Testis (tissue), 3 donors: ENCODE results near the gene KCNH5. TPM values are rescaled to one million over a fixed set of nuclear protein-coding genes. Genes with fewer than 3 reads are reported as not detected.
"Not testable (repeated sequence)": the region's sequence is repeated elsewhere in the genome, so short reads cannot be mapped to it uniquely, and the experiment has no call there.

Source experiments
- DNase-seq: peaks from one replicate; pipeline ENCODE4 v3.0.0-alpha.2; 2019
- H3K27ac ChIP-seq, 2 donors: fragments of 200-600 bp; sonication (generic); one replicate each; pipeline ENCODE4 v1.5.1; 2019
- H3K27me3 ChIP-seq: fragments of 200-600 bp; sonication (generic); one replicate; pipeline ENCODE4 v1.5.1; 2019
- H3K36me3 ChIP-seq: fragments of 200-600 bp; sonication (generic); one replicate; pipeline ENCODE4 v1.5.1; 2017; ENCODE audit warnings: low read depth; ENCODE audit errors: missing control alignments
- H3K4me1 ChIP-seq: fragments of 200-600 bp; sonication (generic); one replicate; pipeline ENCODE4 v1.5.1; 2019
- H3K4me3 ChIP-seq, 2 donors: fragments of 200-600 bp; sonication (generic); one replicate each; pipeline ENCODE4 v1.5.1; 2017 to 2019
- H3K9me3 ChIP-seq: fragments of 200-600 bp; sonication (generic); one replicate; pipeline ENCODE4 v1.5.1; 2017
- POLR2A ChIP-seq: fragments of 450-650 bp; IDR thresholded peaks from one replicate; pipeline ENCODE4 v1.6.1; 2017; ENCODE audit warnings: antibody characterized with exemption, mild to moderate bottlenecking, moderate library complexity
- WGBS, 2 donors: methylation state at CpG; one replicate each; pipeline ENCODE4 v1.1.5; 2018; 5-methylcytosine and 5-hydroxymethylcytosine counted together
- intact Hi-C: fragments of 100-400 bp; cut with DNase I; formaldehyde crosslinking; loops from one replicate; pipeline ENCODE4 v1.15.1; 2023; ENCODE audit warnings: low total_unique reads
- polyA plus RNA-seq: library from polyadenylated mRNA; stranded (reverse); fragments of 350-450 nt; fragmentation: Illumina TruSeq; extraction: RNeasy Lipid Tissue Mini Kit (QIAGEN cat#74804); gene quantifications from one replicate; pipeline ENCODE4 v1.2.3, GENCODE V29; 2014; ENCODE audit warnings: low read depth, low replicate concordance; ENCODE audit not compliant: insufficient read depth
- total RNA-seq, 2 donors: library from RNA; depleted of rRNA; stranded (reverse); fragments of >200 nt; gene quantifications; one replicate each; pipeline ENCODE4 v1.2.3, GENCODE V29; 2016
- TF ChIP-seq, protein P1 (sequence below), 3 experiments: fragments of 450-650 bp in 2 of 3; fragments of 200-600 bp in 1 of 3; sonication (generic) in 1 of 3; IDR thresholded peaks; one replicate each; pipeline ENCODE4 v1.5.1; 2016 to 2019; ENCODE audit warnings: antibody characterized with exemption in 3 of 3, mild to moderate bottlenecking in 2 of 3, moderate library complexity in 1 of 3

Gene KCNH5
- total and polyA plus RNA-seq, 3 donors from 2014 or later, result 0.53 to 1.7 (median 0.93) TPM

- Histone ChIP-seq H3K27me3 (no peaks in the 10 kb centered on the region), H3K9me3 (no peaks in the 10 kb centered on the region), H3K36me3 (no peaks in the 10 kb centered on the region), H3K4me1 (no peaks in the 10 kb centered on the region), H3K4me3 (no peak overlapping the region), H3K27ac (no peak overlapping the region)
- TF ChIP-seq, protein P1, sequence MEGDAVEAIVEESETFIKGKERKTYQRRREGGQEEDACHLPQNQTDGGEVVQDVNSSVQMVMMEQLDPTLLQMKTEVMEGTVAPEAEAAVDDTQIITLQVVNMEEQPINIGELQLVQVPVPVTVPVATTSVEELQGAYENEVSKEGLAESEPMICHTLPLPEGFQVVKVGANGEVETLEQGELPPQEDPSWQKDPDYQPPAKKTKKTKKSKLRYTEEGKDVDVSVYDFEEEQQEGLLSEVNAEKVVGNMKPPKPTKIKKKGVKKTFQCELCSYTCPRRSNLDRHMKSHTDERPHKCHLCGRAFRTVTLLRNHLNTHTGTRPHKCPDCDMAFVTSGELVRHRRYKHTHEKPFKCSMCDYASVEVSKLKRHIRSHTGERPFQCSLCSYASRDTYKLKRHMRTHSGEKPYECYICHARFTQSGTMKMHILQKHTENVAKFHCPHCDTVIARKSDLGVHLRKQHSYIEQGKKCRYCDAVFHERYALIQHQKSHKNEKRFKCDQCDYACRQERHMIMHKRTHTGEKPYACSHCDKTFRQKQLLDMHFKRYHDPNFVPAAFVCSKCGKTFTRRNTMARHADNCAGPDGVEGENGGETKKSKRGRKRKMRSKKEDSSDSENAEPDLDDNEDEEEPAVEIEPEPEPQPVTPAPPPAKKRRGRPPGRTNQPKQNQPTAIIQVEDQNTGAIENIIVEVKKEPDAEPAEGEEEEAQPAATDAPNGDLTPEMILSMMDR (IDR thresholded peaks at IDR 0.05), result no peak
- no peak for TF ChIP-seq POLR2A
- no peak for DNase-seq
- intact Hi-C loops, result no loop called here
- WGBS, 2 donors, result 92 to 97% methylated on average over 3 of the region's 3 CpGs
Observed at GRCh38 chr14:62796431-62796830, 248.8 kb downstream of the KCNH5 start.

- Histone ChIP-seq H3K27me3 (no peaks in the 10 kb centered on the region), H3K4me1 (no peaks in the 10 kb centered on the region), H3K27ac (no peak overlapping the region), H3K4me3 (no peak overlapping the region), H3K36me3 (no peaks in the 10 kb centered on the region), H3K9me3 (no peaks in the 10 kb centered on the region)
- 88 to 90% methylated on average over 5 of the region's 5 CpGs for WGBS, 2 donors
- no peak for DNase-seq
- TF ChIP-seq, protein P1 (IDR thresholded peaks at IDR 0.05), result no peak
- no peak for TF ChIP-seq POLR2A
- intact Hi-C loops, result no loop called here
Observed at GRCh38 chr14:62792578-62792977, 252.7 kb downstream of the KCNH5 start.

DNA sequence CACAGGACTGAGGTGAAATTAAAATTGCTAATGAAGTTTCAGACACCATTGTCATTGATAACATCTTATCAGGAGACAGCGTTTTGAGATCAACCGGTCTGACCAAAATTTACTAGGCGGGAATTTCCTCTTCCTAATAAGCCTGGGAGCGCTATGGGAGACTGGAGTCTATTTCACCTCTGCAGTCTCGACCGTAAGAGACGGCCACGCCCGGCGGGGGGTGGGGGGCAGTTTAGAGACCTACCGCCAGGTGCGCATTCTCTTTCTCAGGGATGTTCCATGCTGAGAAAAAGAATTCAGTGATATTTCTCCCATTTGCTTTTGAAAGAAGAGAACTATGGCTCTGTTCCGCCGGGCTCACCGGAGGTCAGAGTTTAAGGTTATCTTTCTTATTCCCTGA lies 263.9 kb downstream of the KCNH5 start:
- H3K4me3 ChIP-seq, H3K27me3 ChIP-seq, DNase-seq, H3K9me3 ChIP-seq, intact Hi-C loops, H3K27ac ChIP-seq, H3K4me1 ChIP-seq, H3K36me3 ChIP-seq: not testable (repeated sequence)
- 67 to 81% methylated on average over 15 of the region's 15 CpGs for WGBS, 2 donors

DNA sequence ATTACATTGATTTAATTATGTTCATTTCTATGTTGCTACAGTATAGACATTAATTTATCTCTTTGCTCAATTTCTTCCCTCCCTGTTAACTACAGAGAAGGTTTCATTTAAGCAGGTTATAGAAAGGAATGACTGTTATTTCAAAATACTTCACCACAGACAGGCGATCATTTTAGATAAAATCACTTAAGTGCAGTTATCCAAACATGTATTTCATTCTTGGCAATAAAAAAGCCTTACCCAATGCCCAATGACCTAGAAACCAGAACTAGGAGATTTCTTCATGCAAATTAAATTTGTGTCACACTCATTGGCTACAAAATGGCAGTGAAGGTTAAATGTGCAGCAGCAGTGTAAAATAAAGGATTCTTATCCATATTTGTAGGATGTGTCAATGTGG lies 266.4 kb downstream of the KCNH5 start:
- Histone ChIP-seq H3K27me3 (no peaks in the 10 kb centered on the region), H3K9me3 (no peaks in the 10 kb centered on the region), H3K27ac (no peak overlapping the region), H3K4me3 (no peak overlapping the region), H3K4me1 (no peaks in the 10 kb centered on the region), H3K36me3 (no peaks in the 10 kb centered on the region)
- TF ChIP-seq, protein P1 (IDR thresholded peaks at IDR 0.05), result no peak
- TF ChIP-seq POLR2A, result no peak
- WGBS, 2 donors, result 48 to 52% methylated on average over 1 of the region's 1 CpG
- intact Hi-C loops, result no loop called here
- DNase-seq, result no peak

GRCh38 chr14:62778310-62778709 lies 266.9 kb downstream of the KCNH5 start:
- no peaks in the 10 kb centered on the region for H3K4me1 ChIP-seq
- no peaks in the 10 kb centered on the region for H3K36me3 ChIP-seq
- no peak overlapping the region for H3K4me3 ChIP-seq
- intact Hi-C loops, result no loop called here
- no peaks in the 10 kb centered on the region for H3K9me3 ChIP-seq
- no peak for DNase-seq
- WGBS, 2 donors, result 81 to 84% methylated on average over 2 of the region's 2 CpGs
- H3K27ac ChIP-seq, result no peak overlapping the region
- TF ChIP-seq POLR2A, result no peak
- TF ChIP-seq, protein P1 (IDR thresholded peaks at IDR 0.05), result no peak
- no peaks in the 10 kb centered on the region for H3K27me3 ChIP-seq
